ENCODE data around the gene PPIP5K1. TPM values are rescaled to one million over a fixed set of nuclear protein-coding genes. Genes with fewer than 3 reads are reported as not detected.
"Not testable (repeated sequence)": the region's sequence is repeated elsewhere in the genome, so short reads cannot be mapped to it uniquely, and the experiment has no call there.

Gene PPIP5K1
- total RNA-seq, 1 experiment from 2014 or later = 62.4 TPM

DNA sequence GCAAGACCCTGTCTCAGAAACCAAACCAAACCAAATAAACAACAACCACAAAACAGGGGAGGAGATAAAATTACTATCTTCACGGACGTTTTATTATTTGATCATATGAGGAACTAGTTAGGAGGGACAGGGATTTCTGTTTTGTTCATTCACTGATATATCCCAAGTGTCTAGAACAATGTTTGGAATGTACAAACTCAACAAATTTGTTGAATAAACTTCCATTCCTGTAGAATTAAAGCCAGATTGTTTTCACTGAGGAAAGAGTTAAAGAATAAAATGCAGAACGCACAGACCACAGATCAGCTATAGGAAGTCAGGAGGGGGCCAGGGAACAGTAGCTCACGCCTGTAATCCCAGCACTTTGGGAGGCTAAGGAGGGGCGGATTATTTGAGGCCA lies 35.1 kb upstream of the PPIP5K1 start:
- no peak overlapping the region for H2AFZ ChIP-seq (ENCODE audit: low read depth, low read length, poor library complexity, severe bottlenecking)
- ChIA-PET POLR2A (no interaction called here), CTCF (no interaction called here), RAD21 (ENCODE audit: low non-redundant PET in 1 of 2, low total read pairs in 2 of 2, uncharacterized antibody in 2 of 2, unreplicated experiment in 2 of 2) (no interaction called here)
- no peak overlapping the region for H3K27ac ChIP-seq (ENCODE audit: low read depth, low read length)
- H4K20me1 ChIP-seq (ENCODE audit: insufficient read depth) = no peaks in the 10 kb centered on the region
- no peak overlapping the region for H3K4me2 ChIP-seq (ENCODE audit: low read length)
- TF ChIP-seq EZH2 (IDR thresholded peaks at IDR 0.05) = no peak
- TF ChIP-seq TCF7L2 (IDR thresholded peaks at IDR 0.05; ENCODE audit: borderline replicate concordance, extremely low read depth, insufficient read depth, insufficient read length) = no peak
- TF ChIP-seq, protein P1, sequence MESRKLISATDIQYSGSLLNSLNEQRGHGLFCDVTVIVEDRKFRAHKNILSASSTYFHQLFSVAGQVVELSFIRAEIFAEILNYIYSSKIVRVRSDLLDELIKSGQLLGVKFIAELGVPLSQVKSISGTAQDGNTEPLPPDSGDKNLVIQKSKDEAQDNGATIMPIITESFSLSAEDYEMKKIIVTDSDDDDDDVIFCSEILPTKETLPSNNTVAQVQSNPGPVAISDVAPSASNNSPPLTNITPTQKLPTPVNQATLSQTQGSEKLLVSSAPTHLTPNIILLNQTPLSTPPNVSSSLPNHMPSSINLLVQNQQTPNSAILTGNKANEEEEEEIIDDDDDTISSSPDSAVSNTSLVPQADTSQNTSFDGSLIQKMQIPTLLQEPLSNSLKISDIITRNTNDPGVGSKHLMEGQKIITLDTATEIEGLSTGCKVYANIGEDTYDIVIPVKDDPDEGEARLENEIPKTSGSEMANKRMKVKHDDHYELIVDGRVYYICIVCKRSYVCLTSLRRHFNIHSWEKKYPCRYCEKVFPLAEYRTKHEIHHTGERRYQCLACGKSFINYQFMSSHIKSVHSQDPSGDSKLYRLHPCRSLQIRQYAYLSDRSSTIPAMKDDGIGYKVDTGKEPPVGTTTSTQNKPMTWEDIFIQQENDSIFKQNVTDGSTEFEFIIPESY (IDR thresholded peaks at IDR 0.05; ENCODE audit: extremely low read depth, insufficient replicate concordance, low read length) = no peak
- TF ChIP-seq SRF (IDR thresholded peaks at IDR 0.05; ENCODE audit: low read depth) = no peak
- no TSS peak for BruUV-seq (replicated peaks)
- H3K4me1 ChIP-seq (ENCODE audit: control insufficient read depth in 1 of 2, insufficient read depth in 2 of 2, low read length in 2 of 2) = no peaks in the 10 kb centered on the region
- H3K9ac ChIP-seq (ENCODE audit: low read length) = no peak overlapping the region
- no peaks in the 10 kb centered on the region for H3K36me3 ChIP-seq (ENCODE audit: control insufficient read depth in 1 of 2, insufficient read depth in 2 of 2, low read length in 2 of 2)
- no peak for DNase-seq (ENCODE audit: low read depth, low spot score)
- H3K4me3 ChIP-seq (replicated peaks in 1 of 2; ENCODE audit: low read depth in 1 of 2, low read length in 2 of 2) = no peak overlapping the region
- no peaks in the 10 kb centered on the region for H3K9me2 ChIP-seq (ENCODE audit: insufficient read depth)
- H3K9me3 ChIP-seq (ENCODE audit: control insufficient read depth in 1 of 2, insufficient read depth in 1 of 2, low read depth in 1 of 2, low read length in 2 of 2) = no peaks in the 10 kb centered on the region
- no peak for ATAC-seq
- H3K27me3 ChIP-seq (ENCODE audit: insufficient read depth, low read length) = no peaks in the 10 kb centered on the region
- intact Hi-C loops (cut with micrococcal nuclease) = no loop called here
- H3K79me2 ChIP-seq (ENCODE audit: insufficient read depth, low read length) = no peaks in the 10 kb centered on the region

DNA sequence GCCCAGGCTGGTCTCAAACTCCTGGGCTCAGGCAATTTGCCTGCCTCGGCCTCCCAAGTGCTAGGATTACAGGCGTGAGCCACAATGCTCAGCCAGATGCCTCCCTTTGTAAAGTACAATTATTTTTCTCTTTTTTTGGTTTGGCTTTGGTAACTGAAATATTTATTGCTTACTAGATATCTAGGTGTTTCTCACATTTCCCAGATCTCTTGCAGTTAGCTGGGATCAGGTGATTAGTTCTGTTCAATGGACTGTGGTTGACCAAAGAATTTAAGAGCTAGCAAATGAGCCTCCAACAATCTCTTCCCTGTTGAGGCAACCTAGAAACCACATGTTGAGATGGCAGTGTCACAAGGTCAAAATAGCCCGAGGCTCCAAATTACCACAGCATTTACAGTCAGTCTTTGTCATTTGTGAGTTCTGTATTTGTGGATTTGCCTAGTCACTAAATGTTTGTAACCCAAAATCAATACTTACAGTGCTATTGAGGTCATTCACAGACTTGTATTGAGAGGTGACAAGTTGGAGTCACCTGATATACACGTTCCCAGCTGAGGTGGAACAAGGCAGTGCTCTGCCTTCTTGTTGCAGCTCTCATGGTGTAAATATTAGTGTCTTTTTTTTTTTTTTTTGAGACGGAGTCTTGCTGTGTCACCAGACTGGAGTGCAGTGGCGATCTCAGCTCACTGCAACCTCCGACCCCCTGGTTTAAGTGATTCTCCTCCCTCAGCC lies 32.2 kb upstream of the PPIP5K1 start:
- POLR2A ChIA-PET; CTCF ChIA-PET; H3K79me2 ChIP-seq (ENCODE audit: insufficient read depth, low read length); H3K9me2 ChIP-seq (ENCODE audit: insufficient read depth); RAD21 ChIA-PET (ENCODE audit: low non-redundant PET in 1 of 2, low total read pairs in 2 of 2, uncharacterized antibody in 2 of 2, unreplicated experiment in 2 of 2); H3K4me3 ChIP-seq (replicated peaks in 1 of 2; ENCODE audit: low read depth in 1 of 2, low read length in 2 of 2); BruUV-seq (replicated peaks); H3K27ac ChIP-seq (ENCODE audit: low read depth, low read length); DNase-seq (ENCODE audit: low read depth, low spot score); H3K9ac ChIP-seq (ENCODE audit: low read length); intact Hi-C loops (cut with micrococcal nuclease); H3K4me2 ChIP-seq (ENCODE audit: low read length); H4K20me1 ChIP-seq (ENCODE audit: insufficient read depth); H3K9me3 ChIP-seq (ENCODE audit: control insufficient read depth in 1 of 2, insufficient read depth in 1 of 2, low read depth in 1 of 2, low read length in 2 of 2); H2AFZ ChIP-seq (ENCODE audit: low read depth, low read length, poor library complexity, severe bottlenecking); H3K36me3 ChIP-seq (ENCODE audit: control insufficient read depth in 1 of 2, insufficient read depth in 2 of 2, low read length in 2 of 2); H3K4me1 ChIP-seq (ENCODE audit: control insufficient read depth in 1 of 2, insufficient read depth in 2 of 2, low read length in 2 of 2); H3K27me3 ChIP-seq (ENCODE audit: insufficient read depth, low read length): not testable (repeated sequence)
- peak; percentile 53 for ATAC-seq

DNA sequence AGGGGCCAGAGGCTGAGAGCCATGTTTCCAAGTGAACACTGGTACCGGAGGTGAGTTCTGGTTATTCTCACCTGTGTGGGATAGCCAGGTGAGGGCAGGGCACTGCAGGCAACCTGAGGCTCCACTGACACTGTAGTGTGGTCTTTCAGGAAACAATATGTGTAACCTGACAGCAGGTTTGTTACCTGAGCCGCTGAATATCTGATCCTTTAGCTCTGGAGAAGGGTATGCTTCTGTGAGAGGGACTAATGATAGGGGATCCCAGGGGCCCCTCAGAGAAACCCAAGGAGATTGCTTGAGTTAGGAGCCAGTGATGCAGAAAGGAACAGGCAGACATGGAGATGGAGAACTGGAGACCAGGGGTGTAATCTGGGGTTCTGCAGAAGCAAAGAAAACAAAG lies 28.7 kb upstream of the PPIP5K1 start, which contains the start of gene STRC:
Gene STRC (minus strand): TSS at position 101 of the 400 bp plus-strand sequence. CDS start 78 bp downstream, at position 23.
- ATAC-seq; POLR2A ChIA-PET; RAD21 ChIA-PET (ENCODE audit: low non-redundant PET in 1 of 2, low total read pairs in 2 of 2, uncharacterized antibody in 2 of 2, unreplicated experiment in 2 of 2): not testable (repeated sequence)

More for the DNA sequence above, 28.7 kb upstream of the PPIP5K1 start, which contains the start of gene STRC:
- H3K9me2 ChIP-seq (ENCODE audit: insufficient read depth); H3K4me2 ChIP-seq (ENCODE audit: low read length); CTCF ChIA-PET; H3K27ac ChIP-seq (ENCODE audit: low read depth, low read length); H3K9me3 ChIP-seq (ENCODE audit: control insufficient read depth in 1 of 2, insufficient read depth in 1 of 2, low read depth in 1 of 2, low read length in 2 of 2); intact Hi-C loops (cut with micrococcal nuclease); H4K20me1 ChIP-seq (ENCODE audit: insufficient read depth); DNase-seq (ENCODE audit: low read depth, low spot score); H3K36me3 ChIP-seq (ENCODE audit: control insufficient read depth in 1 of 2, insufficient read depth in 2 of 2, low read length in 2 of 2); H3K9ac ChIP-seq (ENCODE audit: low read length); H3K4me1 ChIP-seq (ENCODE audit: control insufficient read depth in 1 of 2, insufficient read depth in 2 of 2, low read length in 2 of 2); H3K27me3 ChIP-seq (ENCODE audit: insufficient read depth, low read length); BruUV-seq (replicated peaks); H3K79me2 ChIP-seq (ENCODE audit: insufficient read depth, low read length); H2AFZ ChIP-seq (ENCODE audit: low read depth, low read length, poor library complexity, severe bottlenecking); H3K4me3 ChIP-seq (replicated peaks in 1 of 2; ENCODE audit: low read depth in 1 of 2, low read length in 2 of 2): not testable (repeated sequence)
